Measurements from ENCODE around the gene GPR89B.
A peak's percentile ranks its signal among the peaks of the same experiment; 100 is the strongest.
"Not testable (repeated sequence)": the region's sequence is repeated elsewhere in the genome, so short reads cannot be mapped to it uniquely, and the experiment has no call there.

The GPR89B gene

DNA sequence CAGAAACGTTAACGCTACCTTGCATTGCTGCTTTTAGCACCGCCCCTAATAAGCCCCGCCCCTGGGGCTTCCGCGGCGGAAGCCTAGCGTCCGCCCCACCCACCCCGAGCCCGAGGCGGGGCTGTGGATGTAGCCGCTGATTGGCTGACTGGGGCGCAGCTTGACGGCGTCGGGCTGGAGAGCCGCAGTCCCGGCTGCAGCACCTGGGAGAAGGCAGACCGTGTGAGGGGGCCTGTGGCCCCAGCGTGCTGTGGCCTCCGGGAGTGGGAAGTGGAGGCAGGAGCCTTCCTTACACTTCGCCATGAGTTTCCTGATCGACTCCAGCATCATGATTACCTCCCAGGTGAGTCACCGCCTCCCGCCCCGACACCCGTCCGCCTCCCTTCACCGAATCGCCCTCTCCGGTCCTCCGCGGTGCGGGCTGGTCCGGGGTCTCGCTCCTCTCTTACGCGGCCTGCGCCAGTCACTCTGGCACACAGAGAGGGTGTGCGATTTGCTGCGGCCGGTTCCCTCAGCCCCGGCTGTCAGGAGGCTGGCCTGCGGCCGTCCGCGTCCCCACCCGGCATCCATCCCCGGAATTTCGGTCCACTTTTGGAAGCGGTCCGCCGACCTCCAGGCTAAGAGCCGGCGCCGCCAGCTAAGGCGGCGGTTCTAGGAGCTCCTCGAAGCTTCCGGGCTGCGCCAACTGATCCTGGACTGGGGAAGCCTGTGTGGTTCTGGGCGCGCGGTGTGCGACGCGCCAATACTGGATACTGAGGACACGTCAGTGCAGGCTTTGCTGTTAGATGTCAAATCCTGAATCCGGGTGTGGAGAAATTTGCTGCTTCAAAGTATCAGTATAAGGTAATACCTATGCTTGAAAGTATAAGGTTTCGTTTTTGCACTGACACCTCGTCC lies at the start of gene GPR89B:
TSS of gene GPR89B (plus strand) at position 185 of the 897 bp plus-strand sequence. CDS start at position 302, 117 bp downstream.
- DNase-seq (ENCODE audit: low read depth): peak; percentile 65

GRCh38 chr1:147879911-147880310 lies 48.3 kb upstream of the GPR89B start:
- DNase-seq (ENCODE audit: low read depth): no peak

GRCh38 chr1:147882535-147882934 lies 45.7 kb upstream of the GPR89B start:
- DNase-seq (ENCODE audit: low read depth): no peak

DNA sequence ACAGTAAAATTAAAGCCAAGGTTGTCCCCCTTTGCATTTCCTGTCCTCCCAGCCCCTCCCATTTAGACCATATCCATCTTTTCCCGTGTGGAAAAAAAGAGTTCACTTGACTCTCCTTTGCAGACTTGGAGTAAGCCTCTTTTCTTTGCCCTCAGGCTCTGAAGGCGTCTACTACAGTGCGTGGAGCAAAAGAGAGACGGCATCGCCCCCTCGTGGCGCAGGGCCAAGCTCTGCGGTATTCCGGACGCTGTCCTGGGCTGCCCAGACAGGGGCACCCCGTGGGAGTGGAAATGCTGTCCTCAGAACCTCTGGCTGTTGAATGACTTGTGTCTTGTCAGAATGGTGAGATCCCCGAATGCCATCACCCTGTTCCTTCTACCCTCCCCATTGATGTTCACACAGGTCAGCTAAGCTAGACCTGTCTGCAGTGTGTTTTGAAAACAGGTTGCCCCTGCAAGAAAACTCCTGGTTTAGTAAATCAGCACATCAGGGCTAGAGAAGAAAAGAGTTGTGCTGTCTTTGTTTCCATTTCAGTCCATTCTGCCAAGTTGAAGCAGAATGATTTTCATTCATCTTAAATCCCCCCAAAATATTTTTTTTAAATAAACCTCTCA lies 37.9 kb upstream of the GPR89B start:
- peak; percentile 4 for DNase-seq (ENCODE audit: low read depth)

DNA sequence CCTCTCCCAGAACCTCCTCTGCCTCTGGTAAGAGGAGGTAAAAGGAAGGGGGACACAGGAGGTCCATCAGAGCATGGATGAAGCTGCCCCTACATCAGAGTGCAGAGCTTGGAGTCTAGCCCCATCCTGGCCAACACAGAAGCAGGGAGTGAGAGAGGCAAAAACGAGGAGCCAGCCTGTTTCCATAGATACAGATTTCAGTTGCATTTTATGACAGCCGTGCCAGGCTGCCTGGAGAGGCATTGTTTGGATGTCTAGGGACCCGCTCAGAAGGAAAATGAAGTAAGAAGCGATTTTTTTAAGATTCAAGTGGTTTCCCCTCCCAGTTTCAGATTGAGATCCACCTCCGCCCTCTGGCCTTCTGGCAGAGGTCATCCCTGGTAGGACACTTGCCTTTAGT lies 37.1 kb upstream of the GPR89B start:
- no peak for DNase-seq (ENCODE audit: low read depth)

- DNase-seq (ENCODE audit: low read depth): no peak
Observed at GRCh38 chr1:147892216-147892615, 36.0 kb upstream of the GPR89B start.

GRCh38 chr1:147892731-147893214 lies 35.4 kb upstream of the GPR89B start:
- peak; percentile 51 for DNase-seq (ENCODE audit: low read depth)

- DNase-seq (ENCODE audit: low read depth): no peak
Observed at GRCh38 chr1:147895123-147895522, 33.1 kb upstream of the GPR89B start.

- no peak for DNase-seq (ENCODE audit: low read depth)
Observed at GRCh38 chr1:147897029-147897752, 31.0 kb upstream of the GPR89B start.

- no peak for DNase-seq (ENCODE audit: low read depth)
Observed at GRCh38 chr1:147897789-147898188, 30.4 kb upstream of the GPR89B start.

- no peak for DNase-seq (ENCODE audit: low read depth)
Observed at GRCh38 chr1:147902253-147902845, 25.9 kb upstream of the GPR89B start, which contains the start of gene GJA8. TSS of gene GJA8 (plus strand) at chr1:147902795. CDS start at chr1:147907956, 5,161 bp downstream.

- DNase-seq (ENCODE audit: low read depth): no peak
Observed at GRCh38 chr1:147904726-147905125, 23.5 kb upstream of the GPR89B start.

GRCh38 chr1:147907786-147908509 lies 20.3 kb upstream of the GPR89B start:
- no peak for DNase-seq (ENCODE audit: low read depth)

GRCh38 chr1:147912553-147912952 lies 15.7 kb upstream of the GPR89B start:
- DNase-seq (ENCODE audit: low read depth): no peak

GRCh38 chr1:147913362-147913942 lies 14.8 kb upstream of the GPR89B start:
- DNase-seq (ENCODE audit: low read depth): no peak

DNA sequence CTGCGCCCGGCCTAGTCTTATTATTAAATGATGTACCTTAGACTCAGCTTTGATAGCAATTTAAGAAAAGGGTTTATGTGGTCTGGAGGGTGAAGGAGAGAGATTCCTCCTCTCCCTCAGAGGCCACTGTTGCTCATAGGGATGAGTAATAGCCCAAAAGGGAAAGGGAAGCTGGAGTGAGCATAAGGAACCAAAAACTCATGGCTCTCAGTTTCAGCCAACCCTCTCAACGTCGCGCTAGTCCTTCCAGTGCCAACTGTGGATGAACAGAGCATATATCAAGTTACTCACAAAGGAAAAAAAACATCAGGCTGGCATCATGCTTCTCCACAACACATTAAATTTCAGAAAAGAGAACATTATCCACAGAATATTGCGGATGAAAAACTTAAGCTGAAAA lies 8.3 kb upstream of the GPR89B start:
- DNase-seq (ENCODE audit: low read depth): no peak

GRCh38 chr1:147924813-147925212 lies 3.4 kb upstream of the GPR89B start:
- no peak for DNase-seq (ENCODE audit: low read depth)

- not testable (repeated sequence) for DNase-seq (ENCODE audit: low read depth)
Observed at GRCh38 chr1:147927215-147927614, 1.0 kb upstream of the GPR89B start.

- DNase-seq (ENCODE audit: low read depth): not testable (repeated sequence)
Observed at GRCh38 chr1:147927689-147928088, 531 bp upstream of the GPR89B start.

GRCh38 chr1:147931137-147931536 lies 2.9 kb downstream of the GPR89B start:
- not testable (repeated sequence) for DNase-seq (ENCODE audit: low read depth)

DNA sequence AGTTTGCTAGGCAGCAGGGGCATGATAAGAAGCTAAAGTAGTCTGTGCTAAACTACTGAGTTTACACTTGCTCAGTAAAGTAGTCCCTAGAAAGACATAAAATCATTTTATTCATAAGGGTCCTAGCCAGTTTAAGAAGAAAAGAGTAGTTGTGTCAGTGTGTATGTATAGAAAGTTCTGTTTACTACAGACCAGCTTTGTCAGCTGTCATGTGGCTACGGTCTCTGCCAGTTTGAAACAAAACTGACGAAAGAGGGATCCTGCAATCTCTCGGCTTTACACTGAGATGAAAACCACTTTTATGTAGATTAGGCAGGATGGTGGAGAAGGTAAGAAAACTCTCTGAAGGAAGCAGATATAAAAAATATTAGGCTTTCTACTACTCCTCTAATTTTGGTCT lies 7.1 kb downstream of the GPR89B start:
- DNase-seq (ENCODE audit: low read depth): not testable (repeated sequence)

All from fibroblast of the conjunctiva (primary cell).